HG02970 (cell line): ENCODE measurements around the gene LCOR.

Experiments used
- ATAC-seq: cut with Tn5 transposase; IDR thresholded peaks from one replicate; pipeline ENCODE4 v1.9.1; 2021; ENCODE audit warnings: mild to moderate bottlenecking, moderate library complexity, moderate number of reproducible peaks; ENCODE audit not compliant: unreplicated experiment, low FRiP score

Gene LCOR

GRCh38 chr10:97043563-97043855, 211.4 kb downstream of the LCOR start:
- ATAC-seq = no peak
